H1 (cell line): ENCODE data around the gene RAET1E. TPM values are rescaled to one million over a fixed set of nuclear protein-coding genes. Genes with fewer than 3 reads are reported as not detected.

Experiments
- CTCF ChIA-PET: fragments of 300-600 bp; sonication (Branson Sonifier 250); formaldehyde crosslinking; loops from one replicate; lab custom pipeline; 2021; ENCODE audit not compliant: partially characterized antibody; lab: Charles Lee
- POLR2A ChIA-PET: fragments of 300-600 bp; sonication (Branson Sonifier 250); formaldehyde crosslinking; loops from one replicate; lab custom pipeline; 2021; ENCODE audit warnings: inconsistent platforms; ENCODE audit not compliant: partially characterized antibody; lab: Charles Lee
- DNase-seq, 2 experiments: peaks; one replicate each; pipeline versions ENCODE4 v3.0.0 to v3.0.0-alpha.2; 2010 to 2022; ENCODE audit warnings: low spot score in 2 of 2, low read depth in 1 of 2, mixed read lengths in 1 of 2
- FAIRE-seq: peaks from 2 replicates; lab custom pipeline; 2011; peaks lifted over from hg19 to GRCh38; lab: Jason Lieb, UNC
- H2AFZ ChIP-seq: 2 replicates; pipeline ENCODE4 v1.8.1; 2012; ENCODE audit warnings: low read length, inconsistent platforms
- H2AK5ac ChIP-seq: 2 replicates; pipeline ENCODE4 v1.6.1; 2013; ENCODE audit warnings: low read depth, low read length
- H2BK120ac ChIP-seq: replicated peaks from 2 replicates; pipeline ENCODE3; 2013; ENCODE audit warnings: low read depth, low read length, inconsistent platforms
- H2BK12ac ChIP-seq: 2 replicates; pipeline ENCODE4 v1.6.1; 2013; ENCODE audit warnings: low read depth, low read length
- H2BK15ac ChIP-seq: 2 replicates; pipeline ENCODE4 v1.6.1; 2013; ENCODE audit warnings: low read length
- H2BK20ac ChIP-seq: 2 replicates; pipeline ENCODE4 v1.6.1; 2013; ENCODE audit warnings: low read length
- H2BK5ac ChIP-seq: 2 replicates; pipeline ENCODE4 v1.6.1; 2013; ENCODE audit warnings: low read depth, low read length
- H3K14ac ChIP-seq: 2 replicates; pipeline ENCODE4 v1.6.1; 2013; ENCODE audit warnings: inconsistent platforms; ENCODE audit not compliant: insufficient read length
- H3K18ac ChIP-seq: 2 replicates; pipeline ENCODE4 v1.6.1; 2013; ENCODE audit warnings: low read length; ENCODE audit errors: extremely low read depth
- H3K23ac ChIP-seq: 2 replicates; pipeline ENCODE4 v1.6.1; 2013; ENCODE audit warnings: inconsistent platforms; ENCODE audit not compliant: insufficient read length
- H3K23me2 ChIP-seq: 2 replicates; pipeline ENCODE4 v1.6.1; 2013; ENCODE audit warnings: low read depth, low read length
- H3K27ac ChIP-seq: 2 replicates; pipeline ENCODE4 v1.6.1; 2011; ENCODE audit warnings: low read depth, low read length, inconsistent platforms
- H3K27me3 ChIP-seq, 4 experiments: replicated peaks in 1 of 4; 1 replicate in 1 of 4; 2 replicates in 3 of 4; pipeline versions ENCODE4 v1.6.1 to v1.8.1; 2011 to 2013; ENCODE audit warnings: low read length in 3 of 4, mild to moderate bottlenecking in 3 of 4, inconsistent platforms in 2 of 4, mixed read lengths in 2 of 4, moderate library complexity in 1 of 4; ENCODE audit not compliant: control insufficient read depth in 3 of 4, insufficient read depth in 3 of 4; ENCODE audit errors: extremely low read depth in 1 of 4
- H3K36me3 ChIP-seq, 4 experiments: 2 replicates each; pipeline versions ENCODE4 v1.6.1 to v1.8.1; 2011 to 2013; ENCODE audit warnings: mild to moderate bottlenecking in 4 of 4, low read length in 3 of 4, moderate library complexity in 2 of 4, control low read depth in 1 of 4, inconsistent platforms in 1 of 4; ENCODE audit not compliant: insufficient read depth in 4 of 4, control insufficient read depth in 2 of 4
- H3K4ac ChIP-seq: replicated peaks from 2 replicates; pipeline ENCODE3; 2013; ENCODE audit warnings: low read length, low read depth, mixed read lengths, inconsistent platforms; ENCODE audit not compliant: insufficient read length
- H3K4me1 ChIP-seq, 4 experiments: replicated peaks in 1 of 4; 1 replicate in 1 of 4; 2 replicates in 3 of 4; pipeline versions ENCODE4 v1.6.1 to v1.8.1; 2011 to 2013; ENCODE audit warnings: low read length in 3 of 4, inconsistent platforms in 2 of 4, mixed read lengths in 1 of 4; ENCODE audit not compliant: insufficient read depth in 4 of 4, control insufficient read depth in 3 of 4
- H3K4me2 ChIP-seq, 2 experiments: 2 replicates each; pipeline versions ENCODE4 v1.6.1 to v1.8.1; 2011 to 2013; ENCODE audit warnings: low read depth in 2 of 2, low read length in 2 of 2, control low read depth in 1 of 2, inconsistent platforms in 1 of 2, mild to moderate bottlenecking in 1 of 2; ENCODE audit not compliant: insufficient read depth in 1 of 2
- H3K4me3 ChIP-seq, 4 experiments: fragments of 200-600, 300-600 bp in 1 of 4; sonication (generic), shearing (Covaris generic), sonication (Bioruptor Twin) in 1 of 4; 2 replicates each; pipeline versions ENCODE4 v1.5.1 to v1.8.1; 2011 to 2016; ENCODE audit warnings: low read length in 4 of 4, low read depth in 3 of 4, control low read depth in 2 of 4, inconsistent platforms in 2 of 4, mild to moderate bottlenecking in 2 of 4, mixed read lengths in 1 of 4, moderate library complexity in 1 of 4; ENCODE audit not compliant: insufficient read depth in 2 of 4; ENCODE audit errors: extremely low read depth in 1 of 4
- H3K56ac ChIP-seq: replicated peaks from 2 replicates; pipeline ENCODE3; 2013; ENCODE audit warnings: low read depth, mild to moderate bottlenecking, mixed read lengths, low read length, inconsistent platforms; ENCODE audit not compliant: insufficient read length
- H3K79me1 ChIP-seq: 2 replicates; pipeline ENCODE4 v1.6.1; 2013; ENCODE audit warnings: low read depth, low read length, control low read depth
- H3K79me2 ChIP-seq, 2 experiments: 2 replicates each; pipeline versions ENCODE4 v1.6.1 to v1.8.1; 2012 to 2013; ENCODE audit warnings: low read length in 2 of 2, mild to moderate bottlenecking in 2 of 2, inconsistent platforms in 1 of 2; ENCODE audit not compliant: insufficient read depth in 2 of 2, control insufficient read depth in 1 of 2
- H3K9ac ChIP-seq, 4 experiments: replicated peaks in 1 of 4; 1 replicate in 1 of 4; 2 replicates in 3 of 4; pipeline versions ENCODE4 v1.6.1 to v1.8.1; 2011 to 2013; ENCODE audit warnings: low read depth in 3 of 4, low read length in 3 of 4, control low read depth in 2 of 4, mild to moderate bottlenecking in 2 of 4, moderate library complexity in 2 of 4, inconsistent platforms in 1 of 4; ENCODE audit errors: extremely low read depth in 1 of 4
- H3K9me3 ChIP-seq, 2 experiments: 2 replicates each; pipeline versions ENCODE4 v1.6.1 to v1.8.1; 2012 to 2013; ENCODE audit warnings: mild to moderate bottlenecking in 2 of 2, moderate library complexity in 2 of 2, control low read depth in 1 of 2, inconsistent platforms in 1 of 2, low read depth in 1 of 2, low read length in 1 of 2, mixed read lengths in 1 of 2; ENCODE audit not compliant: insufficient read depth in 2 of 2
- H4K20me1 ChIP-seq, 2 experiments: replicated peaks in 1 of 2; 2 replicates each; pipeline versions ENCODE3 to v1.8.1; 2011 to 2013; ENCODE audit warnings: inconsistent platforms in 2 of 2, low read length in 2 of 2, mild to moderate bottlenecking in 1 of 2; ENCODE audit not compliant: insufficient read depth in 2 of 2, control insufficient read depth in 1 of 2
- H4K5ac ChIP-seq: 2 replicates; pipeline ENCODE4 v1.6.1; 2013; ENCODE audit warnings: low read length, low read depth, mixed read lengths, inconsistent platforms; ENCODE audit not compliant: insufficient read length
- H4K8ac ChIP-seq: 2 replicates; pipeline ENCODE4 v1.8.0; 2013; ENCODE audit warnings: mild to moderate bottlenecking, moderate library complexity, low read length, inconsistent platforms; ENCODE audit not compliant: insufficient read depth; ENCODE audit errors: extremely low read depth
- H4K91ac ChIP-seq: replicated peaks from 2 replicates; pipeline ENCODE3; 2013; ENCODE audit warnings: low read length, mixed read lengths, inconsistent platforms; ENCODE audit not compliant: insufficient read length
- CBX5 ChIP-seq: fragments of 300-800, 300-1000 bp; sonication (generic); IDR thresholded peaks from 2 replicates; pipeline ENCODE4 v1.7.1; 2016; ENCODE audit warnings: antibody characterized with exemption, low read length, low read depth
- EP300 ChIP-seq, 2 experiments: IDR thresholded peaks; 1 replicate in 1 of 2; 2 replicates in 1 of 2; pipeline ENCODE4 v1.6.1; 2011 to 2012; ENCODE audit warnings: low read depth in 2 of 2, low read length in 2 of 2, mild to moderate bottlenecking in 2 of 2, borderline replicate concordance in 1 of 2, inconsistent platforms in 1 of 2, moderate library complexity in 1 of 2
- HDAC2 ChIP-seq, 2 experiments: fragments of 300-600 bp in 1 of 2; sonication (generic) in 1 of 2; IDR thresholded peaks; 2 replicates each; pipeline ENCODE4 v1.6.1; 2011 to 2012; ENCODE audit warnings: low read depth in 2 of 2, low read length in 2 of 2, mild to moderate bottlenecking in 2 of 2, moderate library complexity in 2 of 2, borderline replicate concordance in 1 of 2, inconsistent platforms in 1 of 2
- KDM4A ChIP-seq: IDR thresholded peaks from one replicate; pipeline ENCODE4 v1.7.1; 2012; ENCODE audit warnings: low read depth, mild to moderate bottlenecking, moderate library complexity, low read length, inconsistent platforms; ENCODE audit not compliant: severe bottlenecking
- RAD21 ChIP-seq, 2 experiments: IDR thresholded peaks in 1 of 2; conservative IDR thresholded peaks in 1 of 2; 2 replicates each; pipeline ENCODE4 v1.6.1; 2011; ENCODE audit warnings: low read depth in 2 of 2, low read length in 2 of 2, improper control_type of control experiment in 1 of 2, inconsistent platforms in 1 of 2, mild to moderate bottlenecking in 1 of 2, moderate library complexity in 1 of 2
- SAP30 ChIP-seq: fragments of 300-600 bp; sonication (generic); IDR thresholded peaks from 2 replicates; pipeline ENCODE4 v1.7.1; 2012; ENCODE audit warnings: low read length, moderate library complexity, mild to moderate bottlenecking, inconsistent platforms; ENCODE audit not compliant: insufficient read depth, insufficient replicate concordance
- SIN3A ChIP-seq, 2 experiments: IDR thresholded peaks in 1 of 2; conservative IDR thresholded peaks in 1 of 2; 2 replicates each; pipeline ENCODE4 v1.6.1; 2011 to 2012; ENCODE audit warnings: low read length in 2 of 2, improper control_type of control experiment in 1 of 2, low read depth in 1 of 2, mild to moderate bottlenecking in 1 of 2
- SRF ChIP-seq: IDR thresholded peaks from 2 replicates; pipeline ENCODE4 v1.6.1; 2011; ENCODE audit warnings: mild to moderate bottlenecking, low read depth, low read length, moderate library complexity
- TAF7 ChIP-seq: optimal IDR thresholded peaks from 2 replicates; pipeline ENCODE3; 2011; ENCODE audit warnings: low read depth, mild to moderate bottlenecking, inconsistent platforms, low read length, moderate library complexity, borderline replicate concordance
- WGBS, 2 experiments: shearing (Covaris generic) in 1 of 2; methylation state at CpG; one replicate each; pipeline versions ENCODE4 v1.1.6 to v1.1.7; 2013 to 2015; ENCODE audit warnings: low lambda C conversion rate in 2 of 2, mixed read lengths in 2 of 2, inconsistent platforms in 1 of 2, low coverage in 1 of 2, missing lambda C conversion rate in 1 of 2; ENCODE audit not compliant: insufficient replicate concordance in 2 of 2, insufficient coverage in 1 of 2, insufficient read length in 1 of 2; ENCODE audit errors: extremely low coverage in 1 of 2, missing lambda C conversion rate in 1 of 2; 5-methylcytosine and 5-hydroxymethylcytosine counted together
- polyA plus RNA-seq, 7 experiments: library from polyadenylated mRNA; depleted of rRNA in 3 of 7; stranded (reverse) in 5 of 7; unstranded in 2 of 7; fragments of >200 nt in 5 of 7; fragments of 200-250 nt in 2 of 7; gene quantifications; 1 replicate in 5 of 7; 2 replicates in 1 of 7; 4 replicates in 1 of 7; pipeline versions ENCODE4 v1.2.1 to v1.2.3, GENCODE V29; 2011 to 2013; ENCODE audit warnings: missing spikeins in 2 of 7, mixed read lengths in 2 of 7
- total RNA-seq: library from RNA; stranded (reverse); fragmentation: NEBNext Ultra II Directional; extraction: Animal tissue kit (Norgen Biotek cat#: 25700); gene quantifications from 2 replicates; pipeline ENCODE4 v1.2.1, GENCODE V29; 2021
- TF ChIP-seq, protein P1 (sequence below): IDR thresholded peaks from 2 replicates; pipeline ENCODE4 v1.6.1; 2011; ENCODE audit warnings: low read depth, mild to moderate bottlenecking, low read length; ENCODE audit not compliant: insufficient read depth

The RAET1E gene
- total and polyA plus RNA-seq, 2 of the 8 experiments (the other 6 are each of a cell fraction or from before 2014, with no cell fraction given): not detected

DNA sequence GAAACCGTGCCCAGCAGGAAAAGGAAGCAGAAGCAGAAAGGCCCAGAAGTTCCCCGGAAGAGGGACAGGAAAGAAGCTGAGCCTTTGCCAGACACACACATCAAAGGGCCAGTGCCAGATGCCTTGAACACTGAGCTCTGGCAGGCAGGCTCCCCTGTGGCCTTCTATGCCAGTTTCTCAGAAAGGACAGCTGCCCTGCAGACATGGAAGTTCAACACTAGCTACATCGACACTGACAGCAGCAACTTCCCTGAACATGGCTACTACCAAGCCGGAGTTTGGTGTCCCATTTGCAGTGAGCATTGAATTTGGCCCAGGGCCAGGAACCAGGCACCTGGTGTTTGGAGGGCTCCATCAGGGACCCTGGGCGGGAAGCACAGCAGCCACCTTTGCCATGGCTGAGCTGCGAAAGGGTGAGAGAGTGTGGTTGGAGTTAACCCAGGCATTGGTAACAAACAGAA is 8.0 kb upstream of the RAET1E start:
- no peak overlapping the region for H3K4me3 ChIP-seq
- H4K5ac ChIP-seq: no peak overlapping the region
- no peak for FAIRE-seq
- H2AFZ ChIP-seq: no peak overlapping the region
- H2AK5ac ChIP-seq: no peak overlapping the region
- no peak overlapping the region for H4K8ac ChIP-seq
- H4K20me1 ChIP-seq: no peaks in the 10 kb centered on the region
- WGBS, 2 experiments: 84% methylated on average over 6 of the region's 6 CpGs; no CpG with 5 or more reads in 1 of the 2 experiments
- no peak overlapping the region for H2BK20ac ChIP-seq
- H3K4me1 ChIP-seq: no peaks in the 10 kb centered on the region
- H3K79me2 ChIP-seq: no peaks in the 10 kb centered on the region
- H3K27ac ChIP-seq: no peak overlapping the region
- H3K4ac ChIP-seq: no peak overlapping the region
- no peak overlapping the region for H3K23ac ChIP-seq
- TF ChIP-seq SIN3A (conservative IDR thresholded peaks at IDR 0.05 in 1 of 2, IDR thresholded peaks at IDR 0.05 in 1 of 2; ENCODE audit: low read depth in 1 of 2, low read length in 2 of 2) (no peak), CBX5 (no peak), TAF7 (no peak), HDAC2 (IDR thresholded peaks at IDR 0.05; ENCODE audit: borderline replicate concordance in 1 of 2, low read depth in 2 of 2, low read length in 2 of 2) (no peak), RAD21 (IDR thresholded peaks at IDR 0.05 in 1 of 2, conservative IDR thresholded peaks at IDR 0.05 in 1 of 2; ENCODE audit: low read depth in 2 of 2, low read length in 2 of 2) (no peak), EP300 (IDR thresholded peaks at IDR 0.05; ENCODE audit: borderline replicate concordance in 1 of 2, low read depth in 2 of 2, low read length in 2 of 2) (no peak), SAP30 (no peak), SRF (no peak), KDM4A (no peak)
- TF ChIP-seq, protein P1, sequence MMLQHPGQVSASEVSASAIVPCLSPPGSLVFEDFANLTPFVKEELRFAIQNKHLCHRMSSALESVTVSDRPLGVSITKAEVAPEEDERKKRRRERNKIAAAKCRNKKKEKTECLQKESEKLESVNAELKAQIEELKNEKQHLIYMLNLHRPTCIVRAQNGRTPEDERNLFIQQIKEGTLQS: no peak
- H3K56ac ChIP-seq: no peak overlapping the region
- no peak overlapping the region for H2BK12ac ChIP-seq
- H3K4me2 ChIP-seq: no peak overlapping the region
- no peak for DNase-seq
- H3K36me3 ChIP-seq: no peaks in the 10 kb centered on the region
- H3K23me2 ChIP-seq: no peaks in the 10 kb centered on the region
- ChIA-PET CTCF (interaction anchor here (0.7 to 4.8 kb wide), 11 partner anchors 8 to 71 kb away, joined by 3 to 26 read pairs (median 9); no protein-coding TSS in a partner anchor), POLR2A (interaction anchor here (1.2 kb wide), 1 partner anchor 35 kb away, joined by 3 read pairs; no protein-coding TSS in a partner anchor)
- H3K14ac ChIP-seq: no peak overlapping the region
- H2BK15ac ChIP-seq: no peak overlapping the region
- no peaks in the 10 kb centered on the region for H3K79me1 ChIP-seq
- H3K18ac ChIP-seq: no peak overlapping the region
- no peak overlapping the region for H4K91ac ChIP-seq
- H3K27me3 ChIP-seq: no peaks in the 10 kb centered on the region
- H3K9ac ChIP-seq: no peak overlapping the region
- no peak overlapping the region for H2BK120ac ChIP-seq
- H2BK5ac ChIP-seq: no peak overlapping the region
- peaks cover 15 to 22% of the 10 kb centered on the region in 2 experiments; a peak in 3 of 4 replicates for H3K9me3 ChIP-seq
